KMS-11 (cell line): ENCODE measurements around the gene MEGF6.
"Not testable (repeated sequence)": the region's sequence is repeated elsewhere in the genome, so short reads cannot be mapped to it uniquely, and the experiment has no call there.

Experiments used
- H2AFZ ChIP-seq: fragments of 200-600 bp; sonication (generic); 2 replicates; pipeline ENCODE4 v1.6.1; 2016; ENCODE audit warnings: antibody characterized with exemption, mixed run types, low read depth
- H3K27ac ChIP-seq: fragments of 200-600 bp; sonication (generic); 2 replicates; pipeline ENCODE4 v1.6.1; 2016; ENCODE audit warnings: mild to moderate bottlenecking, mixed run types
- H3K27me3 ChIP-seq: fragments of 200-600 bp; sonication (generic); 2 replicates; pipeline ENCODE4 v1.6.1; 2017; ENCODE audit warnings: mild to moderate bottlenecking, low read depth, mixed run types, moderate library complexity; ENCODE audit not compliant: insufficient read depth
- H3K36me3 ChIP-seq: fragments of 200-600 bp; sonication (generic); 2 replicates; pipeline ENCODE4 v1.6.1; 2017; ENCODE audit warnings: mild to moderate bottlenecking, mixed run types; ENCODE audit not compliant: insufficient read depth
- H3K4me1 ChIP-seq: fragments of 200-600 bp; sonication (generic); 2 replicates; pipeline ENCODE4 v1.6.1; 2016; ENCODE audit warnings: mild to moderate bottlenecking, low read depth, mixed run types; ENCODE audit not compliant: poor library complexity, severe bottlenecking
- H3K4me2 ChIP-seq: fragments of 200-600 bp; sonication (generic); 2 replicates; pipeline ENCODE4 v1.7.0; 2016; ENCODE audit warnings: mild to moderate bottlenecking, mixed run types
- H3K4me3 ChIP-seq: fragments of 200-600 bp; sonication (generic); IDR thresholded peaks from 2 replicates; pipeline ENCODE4 v1.6.1; 2017; ENCODE audit warnings: low read depth, low read length, mixed read lengths; ENCODE audit not compliant: insufficient read depth
- H3K79me2 ChIP-seq: fragments of 200-600 bp; sonication (generic); 2 replicates; pipeline ENCODE4 v1.6.1; 2016; ENCODE audit warnings: low read depth, mixed run types; ENCODE audit not compliant: insufficient read depth
- H3K9ac ChIP-seq: fragments of 200-600 bp; sonication (generic); 2 replicates; pipeline ENCODE4 v1.6.1; 2016; ENCODE audit warnings: mild to moderate bottlenecking, mixed run types
- H4K20me1 ChIP-seq: fragments of 200-600 bp; sonication (generic); 2 replicates; pipeline ENCODE4 v1.6.1; 2016; ENCODE audit warnings: mild to moderate bottlenecking, mixed run types; ENCODE audit not compliant: insufficient read depth
- TF ChIP-seq, protein P1 (sequence below): fragments of 200-600 bp; sonication (generic); conservative IDR thresholded peaks from 2 replicates; pipeline ENCODE4 v1.6.1; 2017; ENCODE audit warnings: low read depth, mild to moderate bottlenecking, antibody characterized with exemption, low read length, moderate library complexity, mixed read lengths

The MEGF6 gene

GRCh38 chr1:3586986-3587759, 24.1 kb downstream of the MEGF6 start:
- Histone ChIP-seq H3K4me1 (no peaks in the 10 kb centered on the region), H3K4me2 (no peak overlapping the region), H3K27me3 (peaks cover 39% of the 10 kb centered on the region), H3K9ac (no peak overlapping the region), H2AFZ (no peak overlapping the region), H3K4me3 (no peak overlapping the region), H4K20me1 (no peaks in the 10 kb centered on the region), H3K79me2 (no peaks in the 10 kb centered on the region), H3K36me3 (no peaks in the 10 kb centered on the region), H3K27ac (no peak overlapping the region)
- TF ChIP-seq, protein P1, sequence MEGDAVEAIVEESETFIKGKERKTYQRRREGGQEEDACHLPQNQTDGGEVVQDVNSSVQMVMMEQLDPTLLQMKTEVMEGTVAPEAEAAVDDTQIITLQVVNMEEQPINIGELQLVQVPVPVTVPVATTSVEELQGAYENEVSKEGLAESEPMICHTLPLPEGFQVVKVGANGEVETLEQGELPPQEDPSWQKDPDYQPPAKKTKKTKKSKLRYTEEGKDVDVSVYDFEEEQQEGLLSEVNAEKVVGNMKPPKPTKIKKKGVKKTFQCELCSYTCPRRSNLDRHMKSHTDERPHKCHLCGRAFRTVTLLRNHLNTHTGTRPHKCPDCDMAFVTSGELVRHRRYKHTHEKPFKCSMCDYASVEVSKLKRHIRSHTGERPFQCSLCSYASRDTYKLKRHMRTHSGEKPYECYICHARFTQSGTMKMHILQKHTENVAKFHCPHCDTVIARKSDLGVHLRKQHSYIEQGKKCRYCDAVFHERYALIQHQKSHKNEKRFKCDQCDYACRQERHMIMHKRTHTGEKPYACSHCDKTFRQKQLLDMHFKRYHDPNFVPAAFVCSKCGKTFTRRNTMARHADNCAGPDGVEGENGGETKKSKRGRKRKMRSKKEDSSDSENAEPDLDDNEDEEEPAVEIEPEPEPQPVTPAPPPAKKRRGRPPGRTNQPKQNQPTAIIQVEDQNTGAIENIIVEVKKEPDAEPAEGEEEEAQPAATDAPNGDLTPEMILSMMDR, result no peak

- H3K4me1 ChIP-seq, result no peaks in the 10 kb centered on the region
- no peaks in the 10 kb centered on the region for H3K36me3 ChIP-seq
- no peak overlapping the region for H3K27ac ChIP-seq
- no peak overlapping the region for H3K4me3 ChIP-seq
- no peak overlapping the region for H2AFZ ChIP-seq
- H3K27me3 ChIP-seq, result peaks cover 39% of the 10 kb centered on the region
- TF ChIP-seq, protein P1, result no peak
- H4K20me1 ChIP-seq, result no peaks in the 10 kb centered on the region
- no peak overlapping the region for H3K4me2 ChIP-seq
- H3K9ac ChIP-seq, result no peak overlapping the region
- no peaks in the 10 kb centered on the region for H3K79me2 ChIP-seq
Observed at GRCh38 chr1:3585940-3586568, 25.3 kb downstream of the MEGF6 start.

DNA sequence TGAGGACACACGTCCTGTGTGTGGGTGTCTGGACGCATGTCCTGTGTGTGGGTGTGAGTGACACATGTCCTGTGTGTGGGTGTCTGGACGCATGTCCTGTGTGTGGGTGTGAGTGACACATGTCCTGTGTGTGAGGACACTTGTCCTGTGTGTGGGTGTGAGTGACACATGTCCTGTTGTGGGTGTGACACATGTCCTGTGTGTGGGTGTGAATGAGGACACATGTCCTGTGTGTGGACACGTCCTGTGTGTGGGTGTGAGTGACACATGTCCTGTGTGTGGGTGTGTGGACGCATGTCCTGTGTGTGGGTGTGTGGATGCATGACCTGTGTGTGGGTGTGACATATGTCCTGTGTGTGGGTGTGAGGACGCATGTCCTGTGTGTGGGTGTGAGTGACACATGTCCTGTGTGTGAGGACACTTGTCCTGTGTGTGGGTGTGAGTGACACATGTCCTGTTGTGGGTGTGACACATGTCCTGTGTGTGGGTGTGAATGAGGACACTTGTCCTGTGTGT, 25.9 kb downstream of the MEGF6 start:
- H3K27me3 ChIP-seq, result peaks cover 35% of the 10 kb centered on the region
- not testable (repeated sequence) for H2AFZ ChIP-seq, H3K4me3 ChIP-seq, H4K20me1 ChIP-seq, H3K4me2 ChIP-seq, H3K36me3 ChIP-seq, H3K9ac ChIP-seq, H3K79me2 ChIP-seq, H3K4me1 ChIP-seq, H3K27ac ChIP-seq

GRCh38 chr1:3584915-3585314, 26.4 kb downstream of the MEGF6 start:
- H3K79me2 ChIP-seq, result no peaks in the 10 kb centered on the region
- H3K27ac ChIP-seq, result no peak overlapping the region
- no peaks in the 10 kb centered on the region for H4K20me1 ChIP-seq
- H3K4me2 ChIP-seq, result no peak overlapping the region
- H3K36me3 ChIP-seq, result no peaks in the 10 kb centered on the region
- H2AFZ ChIP-seq, result no peak overlapping the region
- peaks cover 30% of the 10 kb centered on the region for H3K27me3 ChIP-seq
- TF ChIP-seq, protein P1, result no peak
- H3K9ac ChIP-seq, result no peak overlapping the region
- H3K4me1 ChIP-seq, result no peaks in the 10 kb centered on the region
- no peak overlapping the region for H3K4me3 ChIP-seq

DNA sequence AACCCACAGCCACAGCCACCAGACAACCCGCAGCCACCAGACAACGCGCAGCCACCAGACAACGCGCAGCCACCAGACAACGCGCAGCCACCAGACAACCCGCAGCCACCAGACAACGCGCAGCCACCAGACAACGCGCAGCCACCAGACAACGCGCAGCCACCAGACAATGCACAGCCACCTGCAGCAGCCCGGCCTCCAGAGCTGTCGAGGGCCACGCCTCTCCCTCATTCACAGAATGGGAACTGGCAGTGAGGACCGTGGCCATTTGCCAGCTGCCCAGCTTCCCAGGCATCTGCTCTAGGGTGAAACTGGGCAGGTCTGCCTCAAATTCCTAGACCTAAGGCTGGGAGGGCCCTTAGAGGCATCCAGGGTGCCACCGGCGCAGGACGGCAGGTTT, 27.6 kb downstream of the MEGF6 start:
- H3K36me3 ChIP-seq, result not testable (repeated sequence)

More for the DNA sequence above, 27.6 kb downstream of the MEGF6 start:
- not testable (repeated sequence) for H3K27ac ChIP-seq, H3K4me2 ChIP-seq, H3K4me3 ChIP-seq, H3K4me1 ChIP-seq, H3K79me2 ChIP-seq, H4K20me1 ChIP-seq, H2AFZ ChIP-seq, H3K9ac ChIP-seq
- H3K27me3 ChIP-seq, result peaks cover 30% of the 10 kb centered on the region
